BJ (cell line): Measurements from ENCODE around the gene CDON. TPM values are rescaled to one million over a fixed set of nuclear protein-coding genes. Genes with fewer than 3 reads are reported as not detected.

Source experiments
- CTCF ChIA-PET: fragments of 350-600 bp; formaldehyde crosslinking; extraction: SDS; loops from one replicate; lab custom pipeline; 2021; ENCODE audit warnings: antibody characterized with exemption, inconsistent platforms; lab: Yijun Ruan, JAX
- POLR2A ChIA-PET: fragments of 300-600 bp; sonication (Branson Sonifier 250); formaldehyde crosslinking; extraction: SDS; loops from one replicate; lab custom pipeline; 2021; ENCODE audit warnings: antibody characterized with exemption; lab: Charles Lee
- DNase-seq: peaks from one replicate; pipeline ENCODE4 v3.0.0-alpha.2; 2011; ENCODE audit warnings: low read depth
- H3K27me3 ChIP-seq: 2 replicates; pipeline ENCODE4 v1.6.0; 2011; ENCODE audit warnings: low read length; ENCODE audit not compliant: control insufficient read depth, insufficient read depth
- H3K36me3 ChIP-seq: 2 replicates; pipeline ENCODE4 v1.5.1; 2011; ENCODE audit warnings: low read length; ENCODE audit not compliant: control insufficient read depth, insufficient read depth
- H3K4me3 ChIP-seq: 2 replicates; pipeline ENCODE4 v1.5.1; 2011; ENCODE audit warnings: low read depth, mild to moderate bottlenecking, control low read depth, low read length
- polyA plus RNA-seq: library from polyadenylated mRNA; depleted of rRNA; stranded (reverse); fragments of >200 nt; gene quantifications from 2 replicates; pipeline ENCODE4 v1.2.3, GENCODE V29; 2011
- TF ChIP-seq, protein P1 (sequence below): IDR thresholded peaks from 2 replicates; pipeline ENCODE4 v1.5.1; 2011; ENCODE audit warnings: low read depth, mild to moderate bottlenecking, control low read depth, inconsistent platforms, low read length, moderate library complexity; ENCODE audit not compliant: insufficient read depth

CDON gene
- polyA plus RNA-seq, 1 experiment, result 1.5 TPM

DNA sequence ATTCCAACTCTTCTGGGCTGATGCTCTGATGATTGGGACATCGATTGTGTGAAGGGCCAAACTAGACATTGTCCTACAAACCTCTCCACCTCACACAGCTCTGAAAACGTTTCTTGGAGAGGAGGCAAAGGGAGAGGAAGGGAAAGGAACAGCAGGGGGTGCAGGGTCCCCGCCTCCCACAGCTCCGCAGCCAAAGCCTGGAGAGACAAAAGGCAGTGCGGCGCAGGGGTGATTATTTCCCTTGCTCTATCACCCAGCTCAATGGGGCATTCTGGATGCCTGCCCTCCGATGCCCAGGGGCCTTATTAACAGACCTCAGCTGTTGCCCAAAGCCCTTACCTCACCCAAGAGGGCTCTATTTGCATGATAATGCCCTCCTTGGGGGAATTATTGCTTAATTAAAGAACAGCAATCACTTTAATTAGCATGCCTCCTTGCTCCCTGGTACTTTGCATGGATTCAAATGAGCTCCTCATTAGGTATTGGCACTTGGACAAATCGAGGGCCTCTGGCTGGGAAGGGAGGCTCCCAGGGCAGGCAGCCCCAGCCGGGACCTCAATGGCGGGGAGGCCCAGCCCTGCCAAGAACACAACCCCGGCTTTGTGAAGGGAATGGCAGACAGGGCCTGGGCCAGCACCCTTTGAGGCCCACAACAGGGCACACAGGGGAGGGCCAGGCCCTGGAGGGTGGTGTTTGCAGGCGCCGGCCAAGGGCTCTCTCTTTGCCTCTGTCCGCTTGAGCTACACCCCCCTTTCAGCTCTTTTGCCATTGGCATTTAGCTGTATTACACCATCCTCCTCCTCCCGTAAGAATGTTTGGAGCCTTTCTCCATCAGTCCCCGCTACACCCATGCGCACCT, 19.8 kb upstream of the CDON start:
- no peaks in the 10 kb centered on the region; the same call in 1 of the 2 replicates for H3K27me3 ChIP-seq
- DNase-seq, result no peak
- H3K36me3 ChIP-seq, result no peaks in the 10 kb centered on the region
- TF ChIP-seq, protein P1, sequence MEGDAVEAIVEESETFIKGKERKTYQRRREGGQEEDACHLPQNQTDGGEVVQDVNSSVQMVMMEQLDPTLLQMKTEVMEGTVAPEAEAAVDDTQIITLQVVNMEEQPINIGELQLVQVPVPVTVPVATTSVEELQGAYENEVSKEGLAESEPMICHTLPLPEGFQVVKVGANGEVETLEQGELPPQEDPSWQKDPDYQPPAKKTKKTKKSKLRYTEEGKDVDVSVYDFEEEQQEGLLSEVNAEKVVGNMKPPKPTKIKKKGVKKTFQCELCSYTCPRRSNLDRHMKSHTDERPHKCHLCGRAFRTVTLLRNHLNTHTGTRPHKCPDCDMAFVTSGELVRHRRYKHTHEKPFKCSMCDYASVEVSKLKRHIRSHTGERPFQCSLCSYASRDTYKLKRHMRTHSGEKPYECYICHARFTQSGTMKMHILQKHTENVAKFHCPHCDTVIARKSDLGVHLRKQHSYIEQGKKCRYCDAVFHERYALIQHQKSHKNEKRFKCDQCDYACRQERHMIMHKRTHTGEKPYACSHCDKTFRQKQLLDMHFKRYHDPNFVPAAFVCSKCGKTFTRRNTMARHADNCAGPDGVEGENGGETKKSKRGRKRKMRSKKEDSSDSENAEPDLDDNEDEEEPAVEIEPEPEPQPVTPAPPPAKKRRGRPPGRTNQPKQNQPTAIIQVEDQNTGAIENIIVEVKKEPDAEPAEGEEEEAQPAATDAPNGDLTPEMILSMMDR, result no peak
- CTCF ChIA-PET, result no interaction called here
- POLR2A ChIA-PET, result no interaction called here
- no peak overlapping the region for H3K4me3 ChIP-seq

DNA sequence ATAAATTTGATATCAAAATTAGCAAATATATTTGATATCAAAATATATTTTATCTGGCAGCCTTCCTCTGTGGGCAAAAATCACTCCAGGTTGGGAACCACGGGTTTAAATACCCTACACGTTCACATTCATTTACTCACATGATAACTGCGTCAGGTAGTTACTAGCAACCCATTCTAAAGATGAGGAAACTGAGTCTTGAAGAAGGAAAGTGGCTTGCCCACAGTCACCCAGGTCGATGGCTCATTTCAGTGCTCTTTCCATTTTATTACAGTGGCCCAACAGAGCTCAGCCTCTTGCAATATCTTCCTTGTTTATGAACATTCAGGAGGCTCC, 19.2 kb upstream of the CDON start:
- CTCF ChIA-PET, result no interaction called here
- no peaks in the 10 kb centered on the region for H3K36me3 ChIP-seq
- POLR2A ChIA-PET, result no interaction called here

DNA sequence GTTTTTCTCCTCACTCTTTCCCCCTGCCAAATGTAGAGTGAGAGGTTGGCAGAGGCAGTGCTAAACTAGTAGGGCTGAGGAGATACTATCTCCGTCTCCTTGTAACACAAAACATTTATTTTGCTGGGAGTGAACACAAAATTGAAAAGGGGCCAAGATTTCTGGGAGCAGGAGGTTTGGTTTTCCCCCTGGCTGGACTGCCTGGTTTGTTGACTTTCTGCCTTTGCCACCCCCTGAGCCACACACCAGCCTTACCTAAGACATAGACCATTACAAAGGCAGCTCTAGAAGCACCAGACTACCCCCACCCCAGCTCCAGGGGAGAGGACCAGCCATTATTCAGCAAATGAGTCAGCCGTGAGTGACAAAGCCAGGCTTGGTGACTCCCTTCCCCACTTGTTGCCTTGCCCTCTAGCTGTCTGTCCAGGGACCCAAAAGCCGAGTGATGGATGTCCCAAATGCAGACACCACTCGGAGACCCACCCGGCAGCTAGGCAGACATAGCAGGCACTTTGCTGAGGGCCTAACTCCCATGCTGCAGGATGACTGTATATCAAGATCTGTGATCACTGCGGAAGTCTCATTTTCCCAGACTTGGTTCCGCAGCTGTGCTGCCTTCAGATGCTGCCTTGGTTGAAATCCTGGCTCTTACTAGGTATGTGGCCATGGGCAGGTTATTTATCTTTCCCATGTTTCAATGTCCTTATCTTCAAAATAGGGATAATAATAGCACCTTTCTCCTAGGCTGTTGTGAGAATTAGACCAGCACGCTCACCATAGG, 17.7 kb upstream of the CDON start:
- POLR2A ChIA-PET, result no interaction called here
- TF ChIP-seq, protein P1, result no peak
- CTCF ChIA-PET, result no interaction called here
- Histone ChIP-seq H3K27me3 (peaks cover 4% of the 10 kb centered on the region), H3K36me3 (no peaks in the 10 kb centered on the region), H3K4me3 (no peak overlapping the region)
- no peak for DNase-seq

More for the DNA sequence above, 19.2 kb upstream of the CDON start:
- TF ChIP-seq, protein P1, result no peak
- DNase-seq, result no peak
- H3K4me3 ChIP-seq, result no peak overlapping the region
- H3K27me3 ChIP-seq, result no peaks in the 10 kb centered on the region; the same call in 1 of the 2 replicates

DNA sequence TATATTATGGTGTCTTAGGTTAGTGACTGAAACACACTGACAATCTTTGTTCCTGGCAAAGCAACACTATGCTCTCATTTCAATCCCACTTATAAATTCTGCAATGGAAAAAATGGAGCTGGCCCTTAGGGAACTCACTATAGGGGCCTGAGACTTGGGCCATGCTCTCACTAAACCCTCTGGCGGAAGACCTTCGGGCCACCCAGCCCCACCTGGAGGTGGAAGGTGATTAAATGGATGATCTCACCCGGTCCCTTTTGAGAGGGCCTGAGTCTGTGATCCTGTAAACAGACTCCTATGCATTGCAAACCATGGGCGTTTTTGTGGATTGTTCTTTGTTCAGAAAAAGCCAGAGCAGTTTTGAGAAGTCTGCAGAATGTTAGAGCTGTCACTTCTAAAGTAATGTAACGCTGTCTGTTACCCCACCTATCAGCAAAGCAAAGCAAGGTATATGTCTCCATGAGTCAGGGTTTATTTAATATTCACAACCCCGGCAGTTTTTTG, 17.0 kb upstream of the CDON start:
- no peak for DNase-seq
- POLR2A ChIA-PET, result no interaction called here
- TF ChIP-seq, protein P1, result no peak
- Histone ChIP-seq H3K27me3 (peaks cover 4% of the 10 kb centered on the region), H3K4me3 (no peak overlapping the region), H3K36me3 (no peaks in the 10 kb centered on the region)
- CTCF ChIA-PET, result no interaction called here

DNA sequence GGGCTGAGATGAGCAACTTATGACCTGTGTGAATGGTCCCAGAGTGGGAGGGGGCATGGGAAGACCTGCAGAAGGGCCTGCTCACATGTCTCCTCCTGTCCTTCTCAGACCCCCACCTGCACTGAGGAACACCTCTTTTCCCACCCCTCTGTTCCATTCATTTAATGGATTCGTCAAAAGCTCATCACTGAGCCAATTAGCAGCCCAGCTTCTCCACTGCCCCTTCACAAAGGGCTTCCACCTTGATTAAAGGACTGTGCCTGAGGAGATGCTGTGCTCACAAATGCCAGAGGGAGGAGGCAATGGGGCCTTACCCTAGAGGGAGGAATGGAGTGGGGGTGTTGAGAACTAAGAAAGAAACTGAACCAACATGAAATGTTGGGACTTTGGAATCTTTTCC, 14.0 kb upstream of the CDON start:
- Histone ChIP-seq H3K36me3 (no peaks in the 10 kb centered on the region), H3K27me3 (peaks cover 4% of the 10 kb centered on the region), H3K4me3 (no peak overlapping the region)
- DNase-seq, result no peak
- ChIA-PET POLR2A (no interaction called here), CTCF (no interaction called here)
- TF ChIP-seq, protein P1, result no peak
